NCI-H345 (cell line): ENCODE data around the gene CTSL.

ENCODE experiments used
- DNase-seq: peaks from one replicate; lab custom pipeline; 2025; lab: John Stamatoyannopoulos, UW

CTSL gene

DNA sequence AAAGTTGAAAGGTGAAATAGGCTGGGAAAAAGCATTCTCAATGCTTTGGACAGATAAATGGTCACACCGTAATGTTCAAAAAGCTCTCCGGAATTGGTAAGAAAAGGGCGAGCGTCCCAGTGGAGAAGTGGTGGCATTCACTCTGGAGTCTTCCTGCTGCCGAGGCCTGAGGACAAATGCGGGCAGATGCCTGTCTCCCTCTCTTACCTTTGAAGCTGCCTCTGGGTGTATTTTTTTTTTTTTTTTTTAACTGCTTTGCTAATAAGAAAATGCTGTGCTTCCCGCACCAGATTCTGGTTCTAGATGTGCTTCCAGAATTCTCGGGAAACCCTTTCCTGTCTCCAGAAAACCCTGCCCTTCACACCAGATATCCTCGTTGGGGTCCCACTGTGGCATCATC lies 24.4 kb upstream of the CTSL start:
- DNase-seq: no peak

DNA sequence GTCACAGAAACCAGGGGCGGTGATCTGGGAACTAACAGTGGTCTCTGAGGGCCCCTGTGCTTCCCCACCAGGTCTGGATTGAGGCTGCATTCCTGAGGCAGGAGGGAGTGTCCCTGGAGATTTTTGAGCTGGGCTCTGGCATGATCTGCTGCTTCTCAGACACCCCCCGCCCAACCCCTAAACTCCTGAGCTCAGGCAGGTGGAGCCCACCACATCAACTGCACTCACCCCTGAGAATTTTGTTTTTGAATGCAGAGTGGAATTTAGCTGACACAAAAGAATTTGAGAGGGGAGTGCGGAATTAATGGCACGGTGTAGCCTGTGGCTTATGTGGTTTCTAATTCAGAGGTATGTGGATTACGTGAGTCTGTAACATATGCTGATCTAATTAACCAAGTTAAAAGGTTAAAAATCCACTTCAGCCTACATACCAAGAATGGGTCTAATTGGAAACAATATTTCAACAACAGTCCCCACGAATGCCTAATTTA lies 23.9 kb upstream of the CTSL start:
- DNase-seq: no peak

DNA sequence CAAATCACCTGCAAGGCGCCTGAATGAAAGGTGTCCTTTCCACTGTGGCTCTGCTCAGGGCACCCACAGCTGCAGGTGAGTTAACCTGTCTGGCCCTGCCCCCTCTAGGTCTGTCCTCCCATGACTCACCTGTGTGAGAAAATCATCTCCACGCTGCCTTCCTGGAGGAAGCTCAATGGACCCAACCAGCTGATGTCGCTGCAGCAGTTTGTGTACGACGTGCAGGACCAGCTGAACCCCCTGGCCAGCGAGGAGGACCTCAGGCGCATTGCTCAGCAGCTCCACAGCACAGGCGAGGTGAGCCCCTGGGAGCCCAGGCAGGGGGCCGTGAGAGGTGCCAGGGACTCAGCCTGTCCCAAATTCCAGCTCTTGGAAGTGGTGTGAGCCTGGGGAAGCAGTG lies 23.0 kb upstream of the CTSL start:
- DNase-seq: no peak

DNA sequence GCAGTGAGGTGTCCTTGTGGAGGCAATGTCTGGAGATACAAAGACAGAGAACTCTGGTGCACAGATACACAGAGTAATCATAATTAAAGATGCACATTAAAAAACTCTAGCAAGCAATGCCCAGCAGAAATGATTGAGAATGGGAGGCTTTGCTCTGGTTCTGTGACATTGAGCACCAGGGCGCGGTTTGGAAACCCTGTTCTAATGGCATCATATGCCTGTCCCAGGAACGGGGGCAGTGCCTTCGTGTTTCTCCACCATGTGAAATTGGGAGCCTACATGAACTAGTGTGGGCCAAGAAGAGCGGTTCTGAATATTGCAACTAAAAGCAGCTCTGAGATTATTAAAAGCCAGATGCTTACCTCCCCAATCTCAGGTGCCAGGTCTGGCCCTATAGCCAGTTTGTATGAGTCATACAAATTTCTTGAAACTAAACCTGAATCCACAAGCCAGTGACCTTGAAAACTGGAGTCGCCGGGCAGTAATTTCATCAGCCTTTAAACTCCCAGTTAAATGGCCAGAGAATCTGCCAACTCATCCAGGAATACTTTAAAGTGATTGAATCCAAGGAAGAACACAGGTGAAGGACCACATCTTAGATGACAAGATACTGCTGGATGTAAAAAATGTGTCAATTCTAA lies 22.2 kb upstream of the CTSL start:
- no peak for DNase-seq

DNA sequence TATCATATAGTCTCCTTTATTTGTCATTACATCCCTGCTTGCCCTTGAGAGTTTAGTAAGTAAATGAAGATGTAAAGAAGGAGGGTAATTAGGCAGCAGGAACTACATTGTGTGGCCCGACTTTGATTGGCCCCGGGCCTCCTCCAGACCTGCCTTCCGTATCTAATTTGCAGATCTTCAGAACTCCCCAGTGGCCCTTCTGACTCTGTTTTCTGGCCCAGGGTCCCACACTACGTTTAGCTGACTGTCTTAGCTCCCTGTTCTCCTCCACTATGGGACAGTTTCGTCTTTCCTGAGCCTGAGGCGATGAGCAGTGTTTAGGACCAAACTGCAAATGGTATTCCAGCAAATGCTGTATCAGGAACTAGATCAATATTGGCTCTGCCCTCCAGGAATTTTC lies 21.6 kb upstream of the CTSL start:
- DNase-seq: no peak

DNA sequence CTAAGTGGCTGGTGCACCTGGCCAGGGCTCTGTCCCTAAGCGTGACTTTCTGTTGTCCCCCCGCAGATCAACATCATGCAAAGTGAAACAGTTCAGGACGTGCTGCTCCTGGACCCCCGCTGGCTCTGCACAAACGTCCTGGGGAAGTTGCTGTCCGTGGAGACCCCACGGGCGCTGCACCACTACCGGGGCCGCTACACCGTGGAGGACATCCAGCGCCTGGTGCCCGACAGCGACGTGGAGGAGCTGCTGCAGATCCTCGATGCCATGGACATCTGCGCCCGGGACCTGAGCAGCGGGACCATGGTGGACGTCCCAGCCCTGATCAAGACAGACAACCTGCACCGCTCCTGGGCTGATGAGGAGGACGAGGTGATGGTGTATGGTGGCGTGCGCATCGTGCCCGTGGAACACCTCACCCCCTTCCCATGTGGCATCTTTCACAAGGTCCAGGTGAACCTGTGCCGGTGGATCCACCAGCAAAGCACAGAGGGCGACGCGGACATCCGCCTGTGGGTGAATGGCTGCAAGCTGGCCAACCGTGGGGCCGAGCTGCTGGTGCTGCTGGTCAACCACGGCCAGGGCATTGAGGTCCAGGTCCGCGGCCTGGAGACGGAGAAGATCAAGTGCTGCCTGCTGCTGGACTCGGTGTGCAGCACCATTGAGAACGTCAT lies 19.7 kb upstream of the CTSL start:
- no peak for DNase-seq

DNA sequence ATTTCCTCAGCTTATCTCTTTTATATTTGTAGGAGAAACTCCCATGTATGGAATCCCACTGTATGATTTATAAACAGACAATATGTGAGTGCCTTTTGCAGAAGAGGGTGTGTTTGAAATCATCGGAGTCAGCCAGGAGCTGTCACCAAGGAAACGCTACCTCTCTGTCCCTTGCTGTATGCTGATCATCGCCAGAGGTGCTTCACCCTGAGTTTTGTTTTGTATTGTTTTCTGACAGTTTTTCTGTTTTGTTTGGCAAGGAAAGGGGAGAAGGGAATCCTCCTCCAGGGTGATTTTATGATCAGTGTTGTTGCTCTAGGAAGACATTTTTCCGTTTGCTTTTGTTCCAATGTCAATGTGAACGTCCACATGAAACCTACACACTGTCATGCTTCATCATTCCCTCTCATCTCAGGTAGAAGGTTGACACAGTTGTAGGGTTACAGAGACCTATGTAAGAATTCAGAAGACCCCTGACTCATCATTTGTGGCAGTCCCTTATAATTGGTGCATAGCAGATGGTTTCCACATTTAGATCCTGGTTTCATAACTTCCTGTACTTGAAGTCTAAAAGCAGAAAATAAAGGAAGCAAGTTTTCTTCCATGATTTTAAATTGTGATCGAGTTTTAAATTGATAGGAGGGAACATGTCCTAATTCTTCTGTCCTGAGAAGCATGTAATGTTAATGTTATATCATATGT lies 18.0 kb upstream of the CTSL start:
- no peak for DNase-seq

DNA sequence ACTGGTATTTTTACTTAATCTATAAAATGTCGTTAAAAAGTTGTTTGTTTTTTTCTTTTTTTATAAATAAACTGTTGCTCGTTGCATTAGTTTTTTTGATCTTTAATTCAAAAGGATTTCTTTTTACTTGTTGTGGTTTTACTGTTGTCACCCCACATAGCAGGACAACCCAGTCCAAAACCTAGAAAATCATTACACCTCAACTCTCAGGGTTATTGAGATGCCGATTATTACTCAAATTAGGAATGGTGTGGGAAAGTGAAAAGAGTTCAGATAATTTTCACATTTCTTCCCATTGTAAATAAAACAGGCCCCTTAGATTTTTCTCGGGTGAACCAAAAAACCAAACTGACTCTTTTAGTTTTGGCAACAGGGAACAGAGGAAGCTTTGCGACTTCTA lies 17.4 kb upstream of the CTSL start:
- DNase-seq: no peak

DNA sequence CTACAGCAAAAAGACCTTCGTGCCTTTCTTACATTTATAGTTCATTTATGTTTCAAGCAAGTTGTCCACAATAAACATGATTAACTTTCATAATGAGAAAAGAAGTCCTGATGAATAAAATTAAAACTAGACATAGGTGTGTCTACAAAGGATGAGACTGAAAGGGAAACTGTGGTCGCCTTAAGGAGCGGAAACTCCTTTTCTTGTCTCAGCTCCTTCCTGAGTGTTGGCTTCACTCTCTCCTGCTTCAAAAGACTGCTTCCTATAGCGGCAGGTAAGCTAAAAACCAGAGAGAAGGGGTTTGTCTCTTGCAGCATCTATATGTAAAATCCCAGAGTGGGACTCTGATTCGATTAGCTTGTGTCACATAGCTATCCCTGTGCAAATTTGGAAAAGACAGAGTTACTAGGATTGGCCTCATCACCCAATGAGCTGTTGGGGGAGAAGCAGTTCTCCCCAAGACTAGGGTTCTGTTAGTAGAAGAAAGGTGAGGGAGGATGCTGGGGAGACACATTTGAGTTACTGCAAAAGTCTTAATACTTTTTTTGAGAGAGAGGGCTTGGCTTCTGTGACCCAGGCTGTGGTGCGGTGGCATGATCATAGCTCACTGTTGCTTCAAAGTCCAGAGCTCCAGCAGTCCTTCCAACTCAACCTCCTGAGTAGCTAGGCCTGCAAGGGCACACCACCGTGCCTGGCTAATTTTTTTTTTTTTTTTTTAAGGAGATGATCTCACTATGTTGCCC lies 16.8 kb upstream of the CTSL start:
- DNase-seq: no peak

DNA sequence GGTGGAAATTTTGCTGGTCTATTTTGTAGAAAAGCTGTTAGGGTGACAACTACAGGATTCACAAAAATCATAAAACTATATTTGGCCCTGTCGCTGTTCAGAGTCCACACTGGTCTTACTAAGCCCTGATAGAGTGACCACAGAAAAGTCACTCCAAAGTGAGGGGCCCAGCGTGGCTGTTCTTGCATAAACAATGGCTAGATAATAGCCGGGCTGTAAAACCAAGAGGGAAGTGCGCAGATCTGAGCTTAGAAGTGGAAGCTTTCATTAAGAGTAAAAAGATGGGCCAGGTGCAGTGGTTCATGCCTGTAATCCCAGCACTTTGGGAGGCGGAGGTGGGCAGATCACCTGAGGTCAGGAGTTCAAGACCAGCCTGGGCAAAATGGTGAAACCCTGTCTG lies 15.5 kb upstream of the CTSL start:
- no peak for DNase-seq

DNA sequence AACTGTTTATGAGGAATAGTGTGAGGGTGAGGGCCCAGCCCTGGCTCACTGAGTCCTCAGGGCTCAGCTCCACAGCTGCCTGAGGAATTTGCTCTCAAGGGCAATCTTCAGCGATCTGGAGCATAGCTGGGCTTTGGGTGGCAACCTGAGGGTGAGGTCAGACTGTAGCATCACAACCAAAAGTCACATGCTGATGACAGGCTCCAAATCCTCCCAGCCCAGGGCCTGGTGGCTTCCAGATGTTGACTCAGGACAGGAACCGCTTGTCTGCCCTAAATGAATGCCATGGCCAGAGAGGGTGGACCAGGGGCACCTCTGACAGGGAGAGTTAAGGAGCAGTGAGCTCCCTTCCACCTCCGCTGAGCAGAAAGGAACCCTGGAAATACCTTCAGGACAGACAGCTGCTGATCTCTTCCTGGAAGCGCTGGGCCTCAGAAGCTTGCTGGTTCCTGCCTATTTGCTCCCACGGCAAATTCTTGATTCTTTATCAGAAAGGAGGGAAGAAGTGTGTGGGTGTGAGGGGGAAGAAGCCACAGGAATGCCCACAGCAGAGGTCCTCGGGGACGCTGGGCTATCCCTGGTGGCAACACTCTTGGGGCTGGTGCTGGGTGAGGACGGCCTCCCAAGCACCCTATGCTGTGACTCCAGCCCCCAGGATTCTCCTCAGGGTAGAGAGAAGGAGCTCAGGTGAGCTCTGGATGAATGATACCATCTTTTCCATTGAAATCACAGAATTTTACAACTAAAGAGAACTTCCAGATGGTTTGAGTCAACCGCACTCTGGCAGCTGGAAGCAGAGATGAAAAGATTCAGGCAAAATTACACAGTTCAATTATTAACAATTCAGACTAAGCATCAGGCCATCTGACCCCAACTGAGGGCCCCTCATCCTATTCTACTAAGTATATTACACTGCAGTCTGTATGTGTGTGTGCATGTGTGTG lies 13.8 kb upstream of the CTSL start:
- DNase-seq: no peak

DNA sequence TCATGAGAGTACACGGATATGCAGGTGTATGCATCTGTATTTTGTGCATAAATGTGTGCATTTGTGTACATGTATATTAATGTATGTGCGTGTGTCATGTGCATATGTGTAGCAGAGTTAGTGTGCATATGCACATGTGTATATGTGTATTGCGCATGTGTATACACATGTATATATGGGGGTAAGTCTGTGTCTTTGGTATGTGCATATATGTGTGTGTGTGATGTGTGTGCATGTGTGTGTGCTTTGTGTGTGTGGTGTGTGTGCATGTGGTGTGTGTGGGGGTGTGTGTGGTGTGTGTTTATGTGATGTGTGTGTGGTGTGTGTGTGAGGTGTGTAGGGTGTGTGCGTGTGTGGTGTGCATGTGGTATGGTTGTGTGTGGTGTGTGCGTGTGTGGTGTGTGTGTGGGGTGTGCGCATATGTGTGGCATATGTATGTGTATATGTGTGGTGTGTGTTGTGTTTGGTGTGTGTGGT lies 13.1 kb upstream of the CTSL start:
- no peak for DNase-seq

DNA sequence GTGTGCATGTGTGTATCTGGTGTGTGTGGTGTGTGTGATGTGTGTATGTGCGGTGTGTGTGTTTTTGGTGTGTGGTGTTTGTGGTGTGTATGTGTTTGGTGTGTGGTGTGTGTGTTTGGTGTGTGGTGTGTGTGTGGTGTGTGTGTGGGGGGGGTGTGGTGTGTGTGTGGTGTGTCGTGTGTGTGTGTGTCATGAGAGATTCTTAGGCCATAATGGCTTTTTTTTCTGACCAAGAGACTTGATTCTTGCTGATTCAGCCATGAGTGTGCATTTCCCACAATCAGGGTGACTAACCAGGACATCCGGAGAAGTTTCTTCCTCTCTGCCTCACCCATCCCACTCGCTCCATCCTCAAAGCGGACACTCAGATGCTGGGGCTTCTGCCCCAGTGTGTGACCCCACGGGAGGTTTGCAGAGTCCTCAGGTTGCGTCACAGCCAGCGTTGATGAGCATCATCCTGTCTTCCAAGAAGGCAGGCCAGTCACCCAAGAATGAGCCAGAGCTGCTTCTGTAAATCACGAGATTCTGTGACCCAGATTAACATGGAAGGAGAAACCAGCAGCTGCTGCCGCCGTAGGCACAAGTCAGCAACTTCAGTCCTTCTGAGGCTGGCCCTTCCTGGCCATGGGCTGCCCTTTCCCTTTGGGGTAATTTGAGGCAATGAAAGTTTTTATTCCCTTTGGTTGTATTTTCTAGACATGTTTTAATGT lies 12.5 kb upstream of the CTSL start:
- no peak for DNase-seq

DNA sequence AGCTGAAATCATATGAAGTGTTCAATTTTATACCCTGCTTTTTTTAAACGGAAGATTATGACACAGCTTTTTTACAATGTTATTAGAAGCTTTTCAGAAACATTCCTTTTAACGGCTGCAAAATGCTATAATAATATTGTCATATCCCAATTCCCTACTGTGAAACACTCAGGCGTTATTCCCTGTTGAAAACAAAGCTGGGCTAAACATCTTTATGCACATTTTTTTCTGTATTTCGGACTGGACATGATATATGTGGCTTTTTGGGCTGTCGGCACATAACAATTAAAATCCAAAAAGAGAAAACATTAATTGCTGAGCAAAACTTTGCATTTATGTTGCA lies 12.0 kb upstream of the CTSL start:
- DNase-seq: no peak

DNA sequence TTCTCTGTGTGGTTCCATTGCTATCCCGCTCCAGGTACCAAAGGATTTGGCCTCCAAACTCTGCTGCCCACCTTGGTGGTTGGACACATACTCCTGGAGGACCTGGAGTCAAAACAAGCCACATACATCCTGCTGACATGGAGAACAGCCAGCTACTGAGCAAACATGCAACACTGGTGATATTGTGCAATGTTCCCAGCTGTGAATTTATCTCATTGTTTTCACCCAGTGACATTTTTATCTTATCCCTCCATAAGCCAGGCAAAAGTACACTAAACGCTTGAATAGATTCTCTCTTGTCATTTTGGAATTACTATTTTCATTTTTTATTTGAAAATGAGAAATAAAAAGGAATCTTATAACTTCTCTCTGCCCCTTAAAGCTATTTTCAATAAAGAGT lies 11.1 kb upstream of the CTSL start:
- DNase-seq: peak; percentile 38

DNA sequence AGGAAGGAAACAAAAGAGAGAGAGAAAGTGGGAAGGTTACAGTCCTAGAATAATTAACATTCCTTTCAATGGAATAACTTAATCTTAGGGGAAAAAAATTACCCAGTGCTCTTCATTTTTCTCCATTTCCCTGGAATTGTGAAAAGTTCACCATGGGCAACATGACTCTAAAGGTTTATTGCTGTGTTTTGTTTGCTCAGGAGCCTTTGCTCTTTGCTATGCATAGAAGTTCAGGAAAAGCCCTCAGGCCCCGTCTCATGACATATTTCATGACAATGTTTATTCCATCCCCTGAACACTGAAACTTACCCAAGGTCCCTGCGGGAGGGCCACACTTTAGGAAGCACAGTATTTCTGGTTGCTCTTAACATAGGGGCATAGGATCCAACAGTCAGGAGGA lies 9.8 kb upstream of the CTSL start:
- no peak for DNase-seq

DNA sequence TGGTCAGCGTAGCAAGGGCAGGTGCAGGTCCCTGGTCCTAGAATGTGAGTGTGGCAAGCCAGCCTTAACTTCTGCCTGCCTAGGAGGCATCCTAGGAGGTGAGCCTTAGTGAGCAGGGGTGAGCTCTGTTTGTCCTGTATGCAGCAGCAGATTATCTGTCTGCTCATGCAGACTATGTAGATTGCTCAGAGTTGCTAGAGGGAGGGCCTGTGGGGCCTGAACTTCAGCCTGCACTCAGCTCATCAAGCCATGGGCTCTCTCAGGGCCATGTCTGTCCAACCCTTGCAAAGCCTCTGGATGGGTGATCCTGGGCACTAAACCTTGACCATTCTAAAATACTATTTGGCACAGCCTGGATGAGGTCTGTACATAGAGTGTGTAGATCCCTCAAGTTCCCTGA lies 8.5 kb upstream of the CTSL start:
- no peak for DNase-seq

DNA sequence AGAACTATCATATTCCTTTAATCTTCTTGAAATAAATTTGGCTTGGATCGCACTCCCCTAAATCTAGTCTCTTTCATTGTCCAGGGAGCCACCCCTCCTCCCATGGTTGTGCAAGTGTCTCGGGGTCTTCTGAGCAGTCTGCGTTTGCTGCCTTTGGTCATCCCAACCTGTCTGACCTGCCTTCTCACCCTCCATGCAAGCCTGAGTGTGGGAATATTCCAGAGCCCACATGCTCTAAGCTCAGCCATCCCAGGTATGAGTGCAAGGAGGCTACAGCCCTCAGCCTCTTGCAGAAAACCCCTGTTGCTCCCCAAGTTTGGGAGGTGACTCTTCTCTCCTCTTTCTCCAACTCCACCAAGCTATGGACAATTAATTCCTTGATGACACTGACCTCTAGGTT lies 7.7 kb upstream of the CTSL start:
- no peak for DNase-seq

DNA sequence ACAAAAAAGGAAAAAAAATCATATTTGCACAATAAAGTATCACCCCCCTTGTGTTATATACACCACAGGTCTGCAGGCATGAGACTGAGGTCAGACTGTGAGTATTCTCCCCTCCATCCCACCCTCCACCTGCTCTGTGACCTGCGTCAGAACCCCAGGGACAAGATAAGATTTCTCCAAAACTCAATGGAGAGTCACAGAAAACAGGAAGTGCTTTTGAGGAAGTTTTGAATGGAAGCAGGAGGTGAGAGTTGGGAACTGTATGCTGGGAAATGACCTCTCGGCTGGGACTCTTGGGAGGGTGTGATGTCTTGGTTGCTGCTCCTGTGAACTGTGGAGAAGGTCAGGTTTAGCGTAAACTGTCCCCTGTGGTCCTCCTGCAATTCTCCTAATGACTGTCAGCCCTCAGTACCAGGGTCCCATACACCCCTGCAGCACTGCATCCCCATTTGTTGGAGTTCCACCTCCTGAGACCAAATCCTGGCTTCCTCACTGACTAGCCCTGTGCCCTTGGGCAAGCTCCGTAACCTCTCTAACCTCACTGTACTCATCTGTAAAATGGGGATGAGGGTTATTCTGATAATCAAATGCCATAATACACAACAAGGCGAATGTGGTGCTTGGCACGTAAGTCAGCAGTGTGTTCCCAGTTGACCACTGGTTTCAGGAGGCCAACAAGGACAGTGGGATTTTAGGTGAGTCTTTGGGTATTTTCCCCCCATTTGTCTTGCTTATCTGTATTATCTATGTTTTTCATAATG lies 6.9 kb upstream of the CTSL start:
- DNase-seq: no peak

DNA sequence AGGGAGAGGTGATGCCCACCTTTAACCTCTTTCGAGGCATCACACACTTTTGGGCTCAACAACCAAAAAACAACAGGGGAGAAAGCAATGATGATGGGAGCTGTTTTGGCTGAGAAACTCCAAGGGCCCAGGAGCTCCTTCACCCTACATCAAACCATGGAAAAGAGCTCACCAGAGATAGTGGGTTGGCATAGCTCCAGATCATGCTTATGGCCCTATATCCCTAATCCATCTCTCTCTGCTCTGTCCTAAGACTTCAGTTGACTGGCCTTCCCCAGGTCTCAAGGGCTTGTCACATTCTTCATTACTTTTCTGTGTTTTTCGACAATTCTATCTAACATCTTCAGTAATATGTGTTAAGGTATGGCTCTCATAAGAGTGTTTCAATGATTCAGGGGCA lies 5.7 kb upstream of the CTSL start:
- no peak for DNase-seq
